Measurements from ENCODE around the gene ZBED1.
"Not testable (repeated sequence)": the region's sequence is repeated elsewhere in the genome, so short reads cannot be mapped to it uniquely, and the experiment has no call there.

ZBED1 gene

GRCh38 chrX:2521092-2521926 lies 20.5 kb upstream of the ZBED1 start:
- DNase-seq (ENCODE audit: low read depth): no peak

GRCh38 chrX:2520539-2520938 lies 19.8 kb upstream of the ZBED1 start:
- DNase-seq (ENCODE audit: low read depth): no peak
- no peak overlapping the region for H3K4me3 ChIP-seq (ENCODE audit: low read depth, low read length)

More at GRCh38 chrX:2521092-2521926, 20.5 kb upstream of the ZBED1 start:
- no peak overlapping the region for H3K4me3 ChIP-seq (ENCODE audit: low read depth, low read length)

- DNase-seq (ENCODE audit: low read depth); H3K4me3 ChIP-seq (ENCODE audit: low read depth, low read length): not testable (repeated sequence)
Measured at GRCh38 chrX:2519638-2520037, 18.9 kb upstream of the ZBED1 start.

GRCh38 chrX:2517055-2517454 lies 16.3 kb upstream of the ZBED1 start:
- no peak for DNase-seq (ENCODE audit: low read depth)
- H3K4me3 ChIP-seq (ENCODE audit: low read depth, low read length): no peak overlapping the region

- DNase-seq (ENCODE audit: low read depth): no peak
- H3K4me3 ChIP-seq (ENCODE audit: low read depth, low read length): no peak overlapping the region
Measured at GRCh38 chrX:2516623-2517022, 15.8 kb upstream of the ZBED1 start.

- H3K4me3 ChIP-seq (ENCODE audit: low read depth, low read length): no peak overlapping the region
- DNase-seq (ENCODE audit: low read depth): no peak
Measured at GRCh38 chrX:2514131-2514530, 13.4 kb upstream of the ZBED1 start.

- no peak overlapping the region for H3K4me3 ChIP-seq (ENCODE audit: low read depth, low read length)
- no peak for DNase-seq (ENCODE audit: low read depth)
Measured at GRCh38 chrX:2513121-2513664, 12.4 kb upstream of the ZBED1 start.

GRCh38 chrX:2512501-2512900 lies 11.7 kb upstream of the ZBED1 start:
- DNase-seq (ENCODE audit: low read depth): no peak
- no peak overlapping the region for H3K4me3 ChIP-seq (ENCODE audit: low read depth, low read length)

GRCh38 chrX:2511326-2511725 lies 10.6 kb upstream of the ZBED1 start:
- no peak overlapping the region for H3K4me3 ChIP-seq (ENCODE audit: low read depth, low read length)
- no peak for DNase-seq (ENCODE audit: low read depth)

GRCh38 chrX:2508648-2509335 lies 8.0 kb upstream of the ZBED1 start:
- H3K4me3 ChIP-seq (ENCODE audit: low read depth, low read length): no peak overlapping the region
- no peak for DNase-seq (ENCODE audit: low read depth)

GRCh38 chrX:2507904-2508627 lies 7.3 kb upstream of the ZBED1 start:
- H3K4me3 ChIP-seq (ENCODE audit: low read depth, low read length): no peak overlapping the region
- DNase-seq (ENCODE audit: low read depth): no peak

- H3K4me3 ChIP-seq (ENCODE audit: low read depth, low read length): no peak overlapping the region
- DNase-seq (ENCODE audit: low read depth): no peak
Measured at GRCh38 chrX:2507196-2507595, 6.4 kb upstream of the ZBED1 start.

- not testable (repeated sequence) for DNase-seq (ENCODE audit: low read depth); H3K4me3 ChIP-seq (ENCODE audit: low read depth, low read length)
Measured at GRCh38 chrX:2505341-2505740, 4.6 kb upstream of the ZBED1 start.

GRCh38 chrX:2504706-2505332 lies 4.0 kb upstream of the ZBED1 start:
- H3K4me3 ChIP-seq (ENCODE audit: low read depth, low read length): no peak overlapping the region
- DNase-seq (ENCODE audit: low read depth): no peak

GRCh38 chrX:2503591-2504500 lies 3.1 kb upstream of the ZBED1 start:
- H3K4me3 ChIP-seq (ENCODE audit: low read depth, low read length): no peak overlapping the region
- no peak for DNase-seq (ENCODE audit: low read depth)

GRCh38 chrX:2502668-2503519 lies 2.1 kb upstream of the ZBED1 start:
- no peak overlapping the region for H3K4me3 ChIP-seq (ENCODE audit: low read depth, low read length)
- no peak for DNase-seq (ENCODE audit: low read depth)

- no peak for DNase-seq (ENCODE audit: low read depth)
- H3K4me3 ChIP-seq (ENCODE audit: low read depth, low read length): no peak overlapping the region
Measured at GRCh38 chrX:2502120-2502667, 1.4 kb upstream of the ZBED1 start.
